Cardiac fibroblast (primary cell): Measurements from ENCODE around the gene GPR26.

Experiments
- DNase-seq, 2 donors: peaks; one replicate each; pipeline versions ENCODE4 v3.0.0 to v3.0.0-alpha.2; 2010; ENCODE audit warnings: low read depth in 2 of 2
- H3K4me3 ChIP-seq, 2 donors: replicated peaks in 1 of 2; 1 replicate in 1 of 2; 2 replicates in 1 of 2; pipeline ENCODE4 v1.5.1; 2011; ENCODE audit warnings: low read depth in 2 of 2, low read length in 2 of 2, mild to moderate bottlenecking in 2 of 2, moderate library complexity in 1 of 2
- CTCF ChIP-seq: IDR thresholded peaks from one replicate; pipeline ENCODE4 v1.5.1; 2011; ENCODE audit warnings: low read depth, mild to moderate bottlenecking, low read length, inconsistent platforms

Gene GPR26

GRCh38 chr10:123687758-123688157 is 21.6 kb downstream of the GPR26 start:
- no peak for DNase-seq
- H3K4me3 ChIP-seq = no peak overlapping the region
- TF ChIP-seq CTCF = no peak

GRCh38 chr10:123689880-123690279 is 23.7 kb downstream of the GPR26 start:
- no peak for TF ChIP-seq CTCF
- no peak overlapping the region for H3K4me3 ChIP-seq
- no peak for DNase-seq

- H3K4me3 ChIP-seq = no peak overlapping the region
- DNase-seq = no peak
- TF ChIP-seq CTCF = no peak
Observed at GRCh38 chr10:123703195-123703790, 37.1 kb downstream of the GPR26 start.

- H3K4me3 ChIP-seq = no peak overlapping the region
- no peak for TF ChIP-seq CTCF
- DNase-seq = no peak
Observed at GRCh38 chr10:123704076-123704475, 37.9 kb downstream of the GPR26 start.

DNA sequence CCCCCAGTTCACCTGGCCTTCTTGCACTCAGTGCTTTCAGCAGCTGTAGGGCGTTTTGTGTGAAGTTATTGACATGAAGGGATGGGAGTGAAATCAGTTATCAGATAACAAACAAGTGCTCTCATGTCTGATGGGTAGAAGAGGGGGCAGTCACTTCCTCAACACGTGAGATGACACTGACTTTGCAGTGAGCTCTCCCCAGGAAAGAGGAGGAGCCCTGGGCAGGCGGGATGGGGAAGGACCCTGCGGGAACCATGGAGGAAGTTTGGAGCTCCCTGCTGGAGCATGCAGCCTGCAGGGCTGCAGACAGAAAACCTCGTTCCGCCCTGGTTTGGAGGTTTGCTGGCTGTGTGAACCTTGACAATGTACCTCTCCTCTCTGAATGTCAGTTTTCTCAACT is 38.7 kb downstream of the GPR26 start:
- TF ChIP-seq CTCF = no peak
- H3K4me3 ChIP-seq = no peak overlapping the region
- DNase-seq = no peak

GRCh38 chr10:123706236-123706635 is 40.1 kb downstream of the GPR26 start:
- TF ChIP-seq CTCF = no peak
- no peak for DNase-seq
- no peak overlapping the region for H3K4me3 ChIP-seq

DNA sequence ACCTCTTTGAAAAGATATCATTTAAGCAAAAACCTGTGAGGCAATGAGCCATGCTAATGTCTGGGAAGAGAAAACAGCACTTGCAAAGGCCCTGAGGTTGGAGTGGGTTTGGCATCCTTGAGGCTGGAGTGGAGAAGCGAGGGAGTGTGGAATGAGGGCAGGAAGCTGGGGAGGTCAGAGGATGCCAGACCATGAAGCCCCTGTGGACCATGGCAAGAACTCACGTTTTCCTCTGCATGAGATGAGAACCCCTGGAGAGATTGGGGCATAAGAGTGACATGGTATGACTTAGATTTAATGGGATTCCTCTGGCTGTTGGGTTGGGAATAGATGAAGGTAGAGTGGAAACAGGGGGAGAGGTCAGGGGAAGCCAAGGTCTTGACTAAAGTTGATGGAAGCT is 49.4 kb downstream of the GPR26 start:
- DNase-seq = no peak
- no peak for TF ChIP-seq CTCF
- no peak overlapping the region for H3K4me3 ChIP-seq
